CD4-positive, alpha-beta T cell treated with Interferon gamma for 1 hour (primary cell): Measurements from ENCODE around the gene ZDHHC24.
"Not testable (repeated sequence)": the region's sequence is repeated elsewhere in the genome, so short reads cannot be mapped to it uniquely, and the experiment has no call there.

Source experiments
- DNase-seq: peaks from one replicate; pipeline ENCODE4 v3.0.0-alpha.2; 2020

The ZDHHC24 gene

DNA sequence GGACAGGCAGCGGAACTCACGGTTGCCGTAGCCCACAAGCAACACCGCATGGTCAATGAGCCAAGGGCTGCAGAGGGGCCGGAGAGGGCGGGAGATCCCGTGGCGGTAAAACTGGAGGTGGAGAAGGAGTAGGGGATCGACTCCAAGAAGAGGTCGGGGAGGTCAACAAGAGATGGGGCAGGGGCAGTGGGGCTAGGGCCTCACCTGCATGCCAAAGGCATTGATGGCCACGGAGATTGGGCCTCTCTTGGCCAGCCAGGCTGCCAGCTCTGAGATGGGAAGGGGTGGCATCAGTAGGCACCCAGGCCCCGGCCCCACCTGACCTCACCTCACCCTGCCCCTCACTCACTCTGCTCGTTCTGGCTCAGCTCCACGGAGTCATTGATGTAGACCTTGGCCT lies 18.7 kb upstream of the ZDHHC24 start:
- no peak for DNase-seq

GRCh38 chr11:66563832-66564231 lies 18.0 kb upstream of the ZDHHC24 start:
- no peak for DNase-seq

DNA sequence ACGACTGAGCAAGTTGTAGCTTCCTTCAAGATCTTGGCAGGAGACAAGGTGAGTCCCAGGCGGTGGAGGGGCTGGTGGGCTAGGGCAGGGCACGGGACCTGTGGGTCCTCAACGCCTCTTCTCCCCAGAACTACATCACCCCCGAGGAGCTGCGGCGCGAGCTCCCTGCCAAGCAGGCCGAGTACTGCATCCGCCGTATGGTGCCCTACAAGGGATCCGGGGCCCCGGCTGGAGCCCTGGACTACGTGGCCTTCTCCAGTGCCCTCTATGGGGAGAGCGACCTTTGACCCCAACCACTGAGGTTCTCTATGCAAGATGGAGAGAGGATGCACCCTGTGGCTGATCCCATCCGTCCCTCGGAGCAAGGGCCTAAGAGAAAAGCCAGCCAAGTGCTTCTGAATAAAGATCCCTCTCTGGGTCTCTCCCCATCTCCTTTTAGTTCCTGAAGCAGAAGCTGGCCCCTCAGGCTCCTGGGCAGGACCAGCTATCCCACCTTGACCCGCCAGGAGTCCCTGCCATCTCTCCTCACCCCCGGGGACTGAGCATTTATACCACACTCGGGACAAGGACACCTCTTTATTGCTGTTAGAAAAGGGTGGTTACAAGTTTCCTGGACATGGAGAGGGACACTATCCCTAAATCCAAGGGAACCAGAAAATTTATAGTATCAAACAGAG lies 17.2 kb upstream of the ZDHHC24 start:
- no peak for DNase-seq

- DNase-seq = no peak
Measured at GRCh38 chr11:66562275-66562674, 16.4 kb upstream of the ZDHHC24 start.

- no peak for DNase-seq
Measured at GRCh38 chr11:66561975-66562248, 16.1 kb upstream of the ZDHHC24 start.

GRCh38 chr11:66561178-66561974 lies 15.5 kb upstream of the ZDHHC24 start:
- DNase-seq = no peak

DNA sequence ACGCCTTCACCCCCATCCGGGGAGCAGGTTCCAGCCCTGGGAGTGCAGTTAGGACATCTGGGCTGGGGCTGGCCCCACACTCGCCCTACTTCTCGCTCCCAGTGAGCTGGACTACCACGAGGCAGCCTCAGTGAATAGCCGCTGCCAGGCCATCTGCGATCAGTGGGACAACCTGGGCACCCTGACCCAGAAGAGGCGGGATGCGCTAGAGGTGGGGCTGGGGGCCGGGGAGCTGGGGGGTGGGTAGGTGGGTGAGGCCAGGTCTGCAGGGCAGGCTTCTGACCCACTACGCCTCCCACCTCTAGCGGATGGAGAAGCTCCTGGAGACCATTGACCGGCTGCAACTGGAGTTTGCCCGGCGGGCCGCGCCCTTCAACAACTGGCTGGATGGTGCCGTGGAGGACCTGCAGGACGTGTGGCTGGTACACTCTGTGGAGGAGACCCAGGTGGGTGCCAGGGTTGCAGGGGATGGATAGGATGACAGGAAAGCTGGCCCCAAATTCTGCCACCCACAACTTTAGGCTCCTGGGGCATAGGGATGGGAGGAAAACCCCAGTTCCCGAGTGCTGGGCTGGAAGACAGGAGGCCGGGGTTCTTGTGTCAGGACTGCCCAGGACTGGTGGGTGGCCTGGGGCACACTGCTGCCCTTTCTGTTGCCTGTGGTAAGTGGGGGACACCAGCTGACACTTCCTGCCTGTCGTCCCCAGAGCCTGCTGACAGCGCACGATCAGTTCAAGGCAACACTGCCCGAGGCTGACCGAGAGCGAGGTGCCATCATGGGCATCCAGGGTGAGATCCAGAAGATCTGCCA lies 14.2 kb upstream of the ZDHHC24 start:
- DNase-seq = no peak

- peak; percentile 38 for DNase-seq
Measured at GRCh38 chr11:66559142-66559865, 13.5 kb upstream of the ZDHHC24 start.

GRCh38 chr11:66557733-66558326 lies 12.0 kb upstream of the ZDHHC24 start:
- no peak for DNase-seq

GRCh38 chr11:66556086-66556485 lies 10.2 kb upstream of the ZDHHC24 start:
- DNase-seq = no peak

DNA sequence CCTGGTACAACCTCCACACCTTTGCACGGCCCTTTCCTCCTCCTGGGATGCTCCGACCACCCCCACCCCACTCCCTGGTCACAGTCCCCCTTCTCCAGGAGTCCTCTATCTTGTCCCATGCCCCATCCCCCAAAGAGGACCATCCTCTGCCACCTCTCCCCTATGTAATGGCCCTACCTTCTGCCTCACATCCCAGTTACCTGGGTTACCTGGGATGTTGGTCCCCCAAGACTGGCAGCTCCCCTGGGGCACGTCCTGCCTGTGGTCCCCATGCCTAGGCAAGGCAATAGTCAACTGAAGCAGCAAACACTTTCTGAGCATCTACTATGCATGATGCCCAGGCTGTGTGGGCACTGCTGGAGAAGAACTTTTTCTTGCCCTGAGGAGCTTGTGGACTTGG lies 9.6 kb upstream of the ZDHHC24 start:
- no peak for DNase-seq

- DNase-seq = no peak
Measured at GRCh38 chr11:66554602-66555001, 8.8 kb upstream of the ZDHHC24 start.

GRCh38 chr11:66550887-66551286 lies 5.0 kb upstream of the ZDHHC24 start:
- DNase-seq = no peak

- no peak for DNase-seq
Measured at GRCh38 chr11:66549696-66550095, 3.8 kb upstream of the ZDHHC24 start.

- DNase-seq = no peak
Measured at GRCh38 chr11:66548774-66549630, 3.2 kb upstream of the ZDHHC24 start.

DNA sequence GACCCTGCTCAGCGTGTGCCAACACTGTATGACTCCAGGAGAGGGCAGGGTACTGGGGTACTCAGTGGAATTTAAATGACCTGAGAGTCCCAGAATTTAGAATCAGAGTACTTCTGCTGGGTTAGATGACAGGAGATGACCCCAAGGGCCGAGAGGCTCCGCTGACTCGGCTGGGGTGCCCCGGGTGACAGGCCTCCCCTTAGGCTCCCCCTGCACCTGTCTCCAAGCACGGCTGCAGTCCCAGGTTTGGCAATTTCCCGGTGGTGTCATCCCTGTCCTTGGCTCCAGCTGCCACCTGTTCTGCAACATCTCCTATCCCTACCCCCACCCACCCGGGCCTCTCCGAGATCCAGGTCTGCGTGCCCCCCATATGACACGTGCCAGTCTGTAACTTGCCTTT lies 2.2 kb upstream of the ZDHHC24 start:
- DNase-seq = no peak

DNA sequence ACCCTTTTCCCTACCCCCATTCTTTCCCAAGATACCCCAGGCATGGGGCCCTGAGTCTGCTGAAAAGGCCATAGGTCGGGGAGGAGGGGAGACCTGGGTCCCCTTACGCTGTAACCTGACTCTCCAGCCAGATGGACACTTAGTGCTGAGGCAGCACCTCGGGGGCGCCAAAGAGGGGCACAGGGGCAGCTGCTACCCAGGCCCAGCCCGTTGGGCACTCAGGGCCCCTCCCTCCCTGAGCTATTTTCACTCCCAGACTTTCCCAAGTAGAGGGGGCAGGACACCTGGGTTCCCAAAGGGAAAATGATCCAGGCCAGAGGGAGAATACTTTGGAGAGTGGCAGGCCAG lies 1.8 kb upstream of the ZDHHC24 start:
- no peak for DNase-seq

- DNase-seq = no peak
Measured at GRCh38 chr11:66546966-66547661, 1.3 kb upstream of the ZDHHC24 start.

DNA sequence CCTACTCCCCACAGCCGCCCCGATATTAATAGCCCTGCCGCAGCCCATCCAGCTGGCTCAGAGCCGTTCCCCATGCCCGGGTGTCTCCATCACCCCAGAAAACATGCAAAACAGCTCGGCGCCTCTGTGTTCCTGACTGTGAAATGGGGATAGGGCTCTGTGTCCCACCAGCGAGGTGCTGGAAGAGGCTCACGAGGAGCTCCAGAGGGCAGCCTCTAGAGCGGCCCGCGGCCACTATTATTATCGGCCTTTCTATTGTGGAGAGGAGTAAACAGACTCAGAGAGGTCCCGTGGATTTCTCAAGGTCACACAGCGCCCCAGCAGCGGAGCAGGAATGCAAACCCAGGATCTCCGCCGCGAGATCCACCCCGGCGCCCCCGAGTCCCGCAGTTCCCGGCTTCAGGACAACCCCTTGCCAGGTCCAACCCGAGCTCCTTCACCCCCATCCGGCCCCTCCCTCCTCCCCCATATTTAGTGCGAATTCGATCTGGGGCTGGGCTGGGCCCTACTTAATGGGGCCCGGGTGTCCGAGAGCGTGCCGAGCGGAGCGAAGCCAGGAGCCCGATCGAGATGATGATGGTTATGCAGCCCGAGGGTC lies 619 bp upstream of the ZDHHC24 start, which contains the start of gene ACTN3:
Gene ACTN3 (plus strand): TSS at position 536 of the 598 bp plus-strand sequence. CDS start 35 bp downstream, at position 571.
- no peak for DNase-seq

GRCh38 chr11:66544952-66545351 lies 896 bp downstream of the ZDHHC24 start:
- DNase-seq = not testable (repeated sequence)
